Epithelial cell of proximal tubule (primary cell): ENCODE measurements around the gene SH3PXD2B. TPM values are rescaled to one million over a fixed set of nuclear protein-coding genes. Genes with fewer than 3 reads are reported as not detected.

Experiments used
- DNase-seq: peaks from one replicate; pipeline ENCODE4 v3.0.0-alpha.2; 2011; ENCODE audit warnings: low read depth
- H3K4me3 ChIP-seq: 2 replicates; pipeline ENCODE4 v1.5.1; 2011; ENCODE audit warnings: low read depth, mild to moderate bottlenecking, low read length
- total RNA-seq: library from RNA; depleted of rRNA; stranded (reverse); fragments of >200 nt; gene quantifications from 2 replicates; pipeline ENCODE4 v1.2.3, GENCODE V29; 2015
- TF ChIP-seq, protein P1 (sequence below): conservative IDR thresholded peaks from 2 replicates; pipeline ENCODE4 v1.5.1; 2012; ENCODE audit warnings: low read depth, mild to moderate bottlenecking, low read length

The SH3PXD2B gene
- total RNA-seq, 1 donor from 2014 or later: 23.7 TPM

DNA sequence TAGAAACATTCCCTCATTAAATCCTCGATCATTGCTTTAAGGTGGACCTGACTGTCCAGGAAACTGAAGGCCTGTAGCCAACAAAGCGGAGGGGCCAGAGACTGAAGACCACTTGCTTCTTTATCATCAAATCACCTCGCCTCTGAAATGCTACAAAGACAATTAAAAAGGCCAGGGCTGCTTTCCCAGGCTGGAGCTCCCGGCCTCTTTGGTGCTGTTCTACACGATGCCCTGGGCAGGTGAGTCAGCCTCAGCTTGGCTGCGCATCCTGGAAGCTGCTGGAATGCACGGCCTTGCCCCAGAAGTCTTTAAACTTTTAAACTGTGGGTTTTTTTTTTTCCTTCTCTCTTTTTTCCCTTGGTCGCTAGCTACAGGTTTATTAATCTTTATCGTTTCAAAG is 46.5 kb downstream of the SH3PXD2B start:
- TF ChIP-seq, protein P1, sequence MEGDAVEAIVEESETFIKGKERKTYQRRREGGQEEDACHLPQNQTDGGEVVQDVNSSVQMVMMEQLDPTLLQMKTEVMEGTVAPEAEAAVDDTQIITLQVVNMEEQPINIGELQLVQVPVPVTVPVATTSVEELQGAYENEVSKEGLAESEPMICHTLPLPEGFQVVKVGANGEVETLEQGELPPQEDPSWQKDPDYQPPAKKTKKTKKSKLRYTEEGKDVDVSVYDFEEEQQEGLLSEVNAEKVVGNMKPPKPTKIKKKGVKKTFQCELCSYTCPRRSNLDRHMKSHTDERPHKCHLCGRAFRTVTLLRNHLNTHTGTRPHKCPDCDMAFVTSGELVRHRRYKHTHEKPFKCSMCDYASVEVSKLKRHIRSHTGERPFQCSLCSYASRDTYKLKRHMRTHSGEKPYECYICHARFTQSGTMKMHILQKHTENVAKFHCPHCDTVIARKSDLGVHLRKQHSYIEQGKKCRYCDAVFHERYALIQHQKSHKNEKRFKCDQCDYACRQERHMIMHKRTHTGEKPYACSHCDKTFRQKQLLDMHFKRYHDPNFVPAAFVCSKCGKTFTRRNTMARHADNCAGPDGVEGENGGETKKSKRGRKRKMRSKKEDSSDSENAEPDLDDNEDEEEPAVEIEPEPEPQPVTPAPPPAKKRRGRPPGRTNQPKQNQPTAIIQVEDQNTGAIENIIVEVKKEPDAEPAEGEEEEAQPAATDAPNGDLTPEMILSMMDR: no peak
- H3K4me3 ChIP-seq: no peak overlapping the region
- no peak for DNase-seq

DNA sequence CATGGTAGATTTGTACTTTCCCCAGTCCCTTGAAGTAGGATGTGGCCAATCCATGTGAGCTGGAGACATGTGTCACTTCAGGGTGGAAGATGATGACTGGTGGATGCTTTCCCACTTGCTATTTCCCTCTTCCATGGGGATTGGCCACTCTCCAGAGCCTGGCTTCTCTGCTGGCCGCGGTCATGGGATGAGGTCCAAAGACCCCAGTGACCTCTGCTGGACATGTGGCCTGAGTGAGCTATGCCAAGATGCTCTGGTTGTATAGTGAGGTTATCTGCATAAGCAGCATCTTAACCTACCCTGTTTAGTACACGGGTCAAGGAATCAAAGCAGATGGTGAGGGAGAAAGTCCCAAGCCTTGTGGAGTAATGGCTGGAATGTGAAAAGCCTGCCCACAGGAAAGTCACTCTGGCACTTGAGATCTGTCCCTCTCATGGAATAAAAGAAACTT is 47.1 kb downstream of the SH3PXD2B start:
- TF ChIP-seq, protein P1: no peak
- H3K4me3 ChIP-seq: no peak overlapping the region
- DNase-seq: no peak

DNA sequence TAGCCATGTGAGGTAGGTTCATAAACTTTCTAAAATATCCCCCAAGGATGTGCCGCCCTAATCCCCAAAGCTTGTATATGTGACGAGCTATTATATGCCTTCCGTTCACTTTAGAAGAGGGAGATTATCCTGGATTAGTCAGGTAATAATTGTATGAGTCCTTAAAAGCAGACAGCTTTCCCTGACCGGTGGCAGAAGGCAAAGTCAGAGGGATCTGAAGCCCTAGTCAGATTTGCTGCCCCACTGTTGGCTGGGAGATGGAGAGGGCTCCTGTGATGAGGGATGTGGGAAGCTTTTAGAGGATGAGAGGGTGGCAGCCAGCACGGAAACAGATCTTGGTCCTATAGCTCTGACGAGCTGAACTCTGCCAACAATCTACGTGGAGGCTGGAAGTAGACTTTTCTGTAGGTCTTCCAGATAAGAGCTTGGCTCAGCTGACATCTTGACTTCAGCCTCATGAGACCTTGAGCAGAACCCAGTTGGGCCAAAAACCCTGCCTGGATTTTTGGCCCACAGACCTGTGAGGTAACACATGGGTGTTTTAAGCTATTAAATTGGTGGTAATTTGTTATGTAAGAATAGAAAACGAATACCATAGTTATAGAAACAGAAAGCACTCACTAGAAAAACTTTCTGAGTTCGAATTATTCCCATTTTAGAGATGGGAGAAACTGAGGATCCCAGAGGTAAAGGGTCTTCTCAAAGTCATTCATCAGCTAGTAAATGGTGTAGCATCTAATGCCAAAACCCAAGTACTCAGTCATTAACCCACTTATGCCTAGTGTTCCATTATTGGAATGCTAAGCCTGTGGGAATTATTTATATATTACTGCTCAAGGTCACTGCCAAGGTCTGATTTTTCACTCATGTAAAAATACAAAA is 48.9 kb downstream of the SH3PXD2B start:
- no peak overlapping the region for H3K4me3 ChIP-seq
- DNase-seq: no peak
- TF ChIP-seq, protein P1: no peak

DNA sequence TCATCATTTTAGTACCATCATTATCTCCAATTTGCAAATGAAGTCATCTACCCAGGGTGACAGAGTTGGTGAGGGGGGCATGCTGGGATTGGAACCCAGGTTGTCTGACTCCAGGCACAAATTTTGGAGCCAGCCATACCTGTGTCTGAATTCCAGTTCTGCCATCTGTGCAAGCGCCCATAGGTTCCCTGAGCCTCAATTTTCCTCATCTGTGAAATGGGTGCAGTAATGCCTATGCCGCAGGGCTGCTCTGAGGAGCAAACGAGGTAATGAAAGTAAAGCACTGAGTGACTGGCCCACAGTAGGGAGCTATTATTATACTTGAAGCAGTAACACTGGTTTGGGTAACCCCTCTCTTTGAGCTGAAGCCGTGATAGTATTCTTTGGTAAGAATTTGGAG is 49.6 kb downstream of the SH3PXD2B start:
- DNase-seq: no peak
- TF ChIP-seq, protein P1: no peak
- H3K4me3 ChIP-seq: no peak overlapping the region

DNA sequence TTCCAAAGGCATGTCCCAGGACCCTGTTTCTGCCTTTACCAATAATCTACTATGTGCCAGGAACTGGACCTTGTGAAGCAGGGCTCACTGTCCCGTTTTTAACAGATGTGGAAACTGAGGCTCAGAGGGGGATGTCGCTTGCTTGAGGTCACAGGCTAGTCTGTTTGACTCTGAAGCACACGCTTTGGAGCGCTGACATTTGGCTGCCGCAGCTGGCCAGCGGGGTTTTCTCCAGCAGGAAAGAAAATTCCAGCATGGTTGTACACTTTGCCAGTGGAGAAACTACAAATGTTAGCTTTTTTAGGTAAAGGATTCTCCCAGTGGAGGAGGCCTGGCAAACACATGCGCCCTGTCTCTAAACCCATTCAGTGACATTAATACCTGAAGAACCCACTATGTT is 50.5 kb downstream of the SH3PXD2B start:
- H3K4me3 ChIP-seq: no peak overlapping the region
- TF ChIP-seq, protein P1: no peak
- no peak for DNase-seq

GRCh38 chr5:172403189-172403796 is 51.0 kb downstream of the SH3PXD2B start:
- DNase-seq: no peak
- no peak overlapping the region for H3K4me3 ChIP-seq
- TF ChIP-seq, protein P1: no peak
